Keratinocyte (primary cell): ENCODE data around the gene TTLL5. TPM values are rescaled to one million over a fixed set of nuclear protein-coding genes. Genes with fewer than 3 reads are reported as not detected.

Experiments used
- DNase-seq: peaks from one replicate; pipeline ENCODE4 v3.0.0-alpha.2; 2011; ENCODE audit warnings: low read depth, missing footprints, low spot score
- FAIRE-seq: peaks from 2 replicates; lab custom pipeline; 2011; peaks lifted over from hg19 to GRCh38; lab: Jason Lieb, UNC
- H2AFZ ChIP-seq: 2 replicates; pipeline ENCODE4 v1.6.0; 2012; ENCODE audit warnings: low read length, control low read depth, inconsistent platforms; ENCODE audit not compliant: control insufficient read depth
- H3K27ac ChIP-seq: 2 replicates; pipeline ENCODE4 v1.5.1; 2011; ENCODE audit warnings: low read length; ENCODE audit not compliant: control insufficient read depth, insufficient read depth
- H3K27me3 ChIP-seq: 3 replicates; pipeline ENCODE4 v1.6.0; 2011; ENCODE audit warnings: low read length; ENCODE audit not compliant: control insufficient read depth, insufficient read depth; ENCODE audit errors: extremely low read depth
- H3K36me3 ChIP-seq, 2 experiments: 2 replicates in 1 of 2; 3 replicates in 1 of 2; pipeline ENCODE4 v1.5.1; 2011; ENCODE audit warnings: low read length in 2 of 2, mild to moderate bottlenecking in 1 of 2; ENCODE audit not compliant: control insufficient read depth in 2 of 2, insufficient read depth in 2 of 2; ENCODE audit errors: extremely low read depth in 1 of 2
- H3K4me1 ChIP-seq: 3 replicates; pipeline ENCODE4 v1.5.1; 2011; ENCODE audit warnings: low read length; ENCODE audit not compliant: control insufficient read depth, insufficient read depth; ENCODE audit errors: extremely low read depth
- H3K4me2 ChIP-seq: 3 replicates; pipeline ENCODE4 v1.6.0; 2011; ENCODE audit warnings: low read depth, low read length; ENCODE audit not compliant: control insufficient read depth, insufficient read depth; ENCODE audit errors: extremely low read depth
- H3K4me3 ChIP-seq, 3 experiments: fragments of 200-600 bp in 1 of 3; sonication (generic) in 1 of 3; 2 replicates in 2 of 3; 3 replicates in 1 of 3; pipeline ENCODE4 v1.5.1; 2011 to 2016; ENCODE audit warnings: low read length in 3 of 3, mild to moderate bottlenecking in 3 of 3, control low read depth in 2 of 3, inconsistent platforms in 1 of 3, low read depth in 1 of 3, mixed read lengths in 1 of 3, mixed run types in 1 of 3, moderate library complexity in 1 of 3; ENCODE audit not compliant: control insufficient read depth in 2 of 3, insufficient read depth in 2 of 3; ENCODE audit errors: extremely low read depth in 1 of 3
- H3K79me2 ChIP-seq: 2 replicates; pipeline ENCODE4 v1.6.0; 2012; ENCODE audit warnings: low read length; ENCODE audit not compliant: control insufficient read depth, insufficient read depth
- H3K9ac ChIP-seq: 3 replicates; pipeline ENCODE4 v1.6.0; 2011; ENCODE audit warnings: low read length; ENCODE audit not compliant: control insufficient read depth, insufficient read depth; ENCODE audit errors: extremely low read depth
- H3K9me1 ChIP-seq: 3 replicates; pipeline ENCODE4 v1.6.0; 2011; ENCODE audit warnings: low read length; ENCODE audit not compliant: control insufficient read depth, insufficient read depth; ENCODE audit errors: extremely low read depth
- H3K9me3 ChIP-seq: 2 replicates; pipeline ENCODE4 v1.5.1; 2012; ENCODE audit warnings: low read depth, low read length; ENCODE audit not compliant: control insufficient read depth
- H4K20me1 ChIP-seq: 3 replicates; pipeline ENCODE4 v1.6.0; 2011; ENCODE audit warnings: low read length; ENCODE audit not compliant: control insufficient read depth, insufficient read depth; ENCODE audit errors: extremely low read depth
- EZH2 ChIP-seq: IDR thresholded peaks from one replicate; pipeline ENCODE4 v1.6.1; 2012; ENCODE audit warnings: inconsistent platforms, mild to moderate bottlenecking, low read length, moderate library complexity
- dilution Hi-C: fragments of 300-500 bp; cut with MboI; formaldehyde crosslinking; loops from one replicate; pipeline ENCODE4 v1.7.0; 2020; ENCODE audit warnings: low sequenced_read_pairs; ENCODE audit not compliant: extremely low pct_ligation_motif_present
- polyA plus RNA-seq, 5 experiments: library from polyadenylated mRNA; depleted of rRNA in 3 of 5; stranded (reverse) in 3 of 5; stranded (forward) in 1 of 5; unstranded in 1 of 5; fragments of >200 nt; gene quantifications; 1 replicate in 1 of 5; 2 replicates in 3 of 5; 3 replicates in 1 of 5; pipeline versions ENCODE4 v1.2.1 to v1.2.3, GENCODE V29; 2011 to 2012; ENCODE audit warnings: missing spikeins in 2 of 5, low read depth in 1 of 5, low replicate concordance in 1 of 5
- TF ChIP-seq, protein P1 (sequence below), 3 experiments: IDR thresholded peaks in 1 of 3; conservative IDR thresholded peaks in 1 of 3; optimal IDR thresholded peaks in 1 of 3; 2 replicates in 2 of 3; 3 replicates in 1 of 3; pipeline versions ENCODE3 to v1.5.1; 2011; ENCODE audit warnings: low read length in 3 of 3, mild to moderate bottlenecking in 3 of 3, moderate library complexity in 2 of 3, control low read depth in 1 of 3, inconsistent platforms in 1 of 3; ENCODE audit not compliant: insufficient read depth in 2 of 3; ENCODE audit errors: extremely low read depth in 1 of 3

The TTLL5 gene
- polyA plus RNA-seq, 1 donor (not counting 4 experiments of a cell fraction or from before 2014, with no cell fraction given): 20.7 TPM

DNA sequence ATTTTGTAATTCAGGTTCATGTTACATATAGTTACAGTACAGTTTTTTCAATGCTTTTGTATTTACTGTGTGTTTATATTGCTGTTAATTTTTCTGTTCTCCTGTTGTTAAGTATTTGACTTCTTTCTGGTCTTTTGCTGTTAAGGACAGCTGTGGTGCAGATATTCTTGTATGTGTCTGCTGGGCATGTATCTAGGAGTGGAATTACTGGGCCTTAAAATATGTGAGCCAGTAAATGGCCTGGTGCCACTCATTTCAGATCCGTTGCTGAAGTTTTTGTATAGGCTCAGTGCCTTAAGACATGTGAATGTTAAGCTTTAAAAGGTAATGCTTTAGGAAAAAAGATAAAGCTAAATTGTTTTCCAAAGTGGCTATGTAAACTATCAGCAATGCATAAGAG is 87.3 kb downstream of the TTLL5 start:
- dilution Hi-C loops: no loop called here
- H3K36me3 ChIP-seq: peaks cover 3 to 13% of the 10 kb centered on the region in 2 experiments

DNA sequence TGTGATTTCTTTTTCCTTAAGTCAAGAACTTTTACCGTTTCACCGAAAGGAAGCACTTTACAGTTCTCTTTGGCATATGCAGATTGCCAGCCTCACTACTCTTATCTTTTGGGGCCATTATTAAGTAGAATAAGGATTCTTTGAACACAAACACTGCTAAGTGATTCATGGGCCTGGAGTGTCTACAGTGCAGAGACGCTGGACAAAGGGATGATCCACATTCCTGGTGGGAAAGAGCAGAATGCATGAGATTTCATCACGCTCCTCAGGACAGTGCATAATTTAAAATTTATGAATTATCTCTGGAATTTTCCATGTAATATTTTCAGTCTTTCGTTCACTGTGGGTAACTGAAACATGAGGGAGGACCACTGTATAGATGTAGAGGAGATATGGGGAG is 90.2 kb downstream of the TTLL5 start:
- H3K27ac ChIP-seq: no peak overlapping the region
- H3K9ac ChIP-seq: no peak overlapping the region
- no peaks in the 10 kb centered on the region for H3K27me3 ChIP-seq
- H3K9me3 ChIP-seq: no peaks in the 10 kb centered on the region
- no peak overlapping the region for H2AFZ ChIP-seq
- no peaks in the 10 kb centered on the region for H4K20me1 ChIP-seq
- no peak overlapping the region for H3K4me3 ChIP-seq
- H3K9me1 ChIP-seq: no peaks in the 10 kb centered on the region
- H3K4me1 ChIP-seq: no peaks in the 10 kb centered on the region
- dilution Hi-C loops: no loop called here
- FAIRE-seq: no peak
- no peak overlapping the region for H3K4me2 ChIP-seq
- no peak for DNase-seq
- TF ChIP-seq, protein P1, sequence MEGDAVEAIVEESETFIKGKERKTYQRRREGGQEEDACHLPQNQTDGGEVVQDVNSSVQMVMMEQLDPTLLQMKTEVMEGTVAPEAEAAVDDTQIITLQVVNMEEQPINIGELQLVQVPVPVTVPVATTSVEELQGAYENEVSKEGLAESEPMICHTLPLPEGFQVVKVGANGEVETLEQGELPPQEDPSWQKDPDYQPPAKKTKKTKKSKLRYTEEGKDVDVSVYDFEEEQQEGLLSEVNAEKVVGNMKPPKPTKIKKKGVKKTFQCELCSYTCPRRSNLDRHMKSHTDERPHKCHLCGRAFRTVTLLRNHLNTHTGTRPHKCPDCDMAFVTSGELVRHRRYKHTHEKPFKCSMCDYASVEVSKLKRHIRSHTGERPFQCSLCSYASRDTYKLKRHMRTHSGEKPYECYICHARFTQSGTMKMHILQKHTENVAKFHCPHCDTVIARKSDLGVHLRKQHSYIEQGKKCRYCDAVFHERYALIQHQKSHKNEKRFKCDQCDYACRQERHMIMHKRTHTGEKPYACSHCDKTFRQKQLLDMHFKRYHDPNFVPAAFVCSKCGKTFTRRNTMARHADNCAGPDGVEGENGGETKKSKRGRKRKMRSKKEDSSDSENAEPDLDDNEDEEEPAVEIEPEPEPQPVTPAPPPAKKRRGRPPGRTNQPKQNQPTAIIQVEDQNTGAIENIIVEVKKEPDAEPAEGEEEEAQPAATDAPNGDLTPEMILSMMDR (optimal IDR thresholded peaks at IDR 0.05 in 1 of 3, IDR thresholded peaks at IDR 0.05 in 1 of 3, conservative IDR thresholded peaks at IDR 0.05 in 1 of 3; ENCODE audit: extremely low read depth in 1 of 3, insufficient read depth in 2 of 3, low read length in 3 of 3): no peak
- no peak for TF ChIP-seq EZH2
- H3K36me3 ChIP-seq: peaks cover 3 to 9% of the 10 kb centered on the region in 2 experiments
- H3K79me2 ChIP-seq: no peaks in the 10 kb centered on the region

More for the DNA sequence above, 87.3 kb downstream of the TTLL5 start:
- Histone ChIP-seq H2AFZ (no peak overlapping the region), H3K4me2 (no peak overlapping the region), H4K20me1 (no peaks in the 10 kb centered on the region), H3K4me1 (no peaks in the 10 kb centered on the region), H3K79me2 (no peaks in the 10 kb centered on the region), H3K9me3 (no peaks in the 10 kb centered on the region), H3K9ac (no peak overlapping the region), H3K9me1 (no peaks in the 10 kb centered on the region), H3K4me3 (no peak overlapping the region), H3K27me3 (no peaks in the 10 kb centered on the region), H3K27ac (no peak overlapping the region)
- no peak for DNase-seq
- no peak for FAIRE-seq
- no peak for TF ChIP-seq EZH2
- TF ChIP-seq, protein P1 (optimal IDR thresholded peaks at IDR 0.05 in 1 of 3, IDR thresholded peaks at IDR 0.05 in 1 of 3, conservative IDR thresholded peaks at IDR 0.05 in 1 of 3; ENCODE audit: extremely low read depth in 1 of 3, insufficient read depth in 2 of 3, low read length in 3 of 3): no peak
